ENCODE measurements around the gene DPH3. TPM values are rescaled to one million over a fixed set of nuclear protein-coding genes. Genes with fewer than 3 reads are reported as not detected.

Gene DPH3
- total and polyA plus RNA-seq, 2 of the 8 experiments (the other 6 are each of a cell fraction or from before 2014, with no cell fraction given): 9.8 to 40.1 TPM

GRCh38 chr3:16252243-16252978, 12.3 kb downstream of the DPH3 start:
- CTCF ChIA-PET (ENCODE audit: partially characterized antibody): interaction anchor here (1.5 to 2.8 kb wide), 3 partner anchors 10 to 63 kb away, joined by 6 to 13 read pairs (median 6); no protein-coding TSS in a partner anchor
- Histone ChIP-seq H2AFZ (ENCODE audit: low read length) (no peak overlapping the region), H4K5ac (ENCODE audit: insufficient read length, low read depth, low read length) (no peak overlapping the region), H3K27ac (ENCODE audit: low read depth, low read length) (no peak overlapping the region), H2BK15ac (ENCODE audit: low read length) (no peak overlapping the region), H3K4ac (replicated peaks; ENCODE audit: insufficient read length, low read depth, low read length) (no peak overlapping the region), H3K27me3 (replicated peaks in 1 of 4; ENCODE audit: control insufficient read depth in 3 of 4, extremely low read depth in 1 of 4, insufficient read depth in 3 of 4, low read length in 3 of 4) (no peaks in the 10 kb centered on the region), H2BK120ac (replicated peaks; ENCODE audit: low read depth, low read length) (no peak overlapping the region), H3K9me3 (ENCODE audit: insufficient read depth in 2 of 2, low read depth in 1 of 2, low read length in 1 of 2) (no peaks in the 10 kb centered on the region), H2BK5ac (ENCODE audit: low read depth, low read length) (no peak overlapping the region), H4K20me1 (replicated peaks in 1 of 2; ENCODE audit: control insufficient read depth in 1 of 2, insufficient read depth in 2 of 2, low read length in 2 of 2) (no peaks in the 10 kb centered on the region), H3K23me2 (ENCODE audit: low read depth, low read length) (no peaks in the 10 kb centered on the region), H2AK5ac (ENCODE audit: low read depth, low read length) (no peak overlapping the region), H3K36me3 (ENCODE audit: control insufficient read depth in 2 of 4, insufficient read depth in 4 of 4, low read length in 3 of 4) (no peaks in the 10 kb centered on the region), H4K91ac (replicated peaks; ENCODE audit: insufficient read length, low read length) (no peak overlapping the region), H3K79me1 (ENCODE audit: low read depth, low read length) (no peaks in the 10 kb centered on the region), H3K18ac (ENCODE audit: extremely low read depth, low read length) (no peak overlapping the region), H3K23ac (ENCODE audit: insufficient read length) (no peak overlapping the region), H3K79me2 (ENCODE audit: control insufficient read depth in 1 of 2, insufficient read depth in 2 of 2, low read length in 2 of 2) (no peaks in the 10 kb centered on the region), H4K8ac (ENCODE audit: extremely low read depth, insufficient read depth, low read length) (no peak overlapping the region), H3K4me2 (ENCODE audit: insufficient read depth in 1 of 2, low read depth in 2 of 2, low read length in 2 of 2) (no peak overlapping the region), H3K4me3 (ENCODE audit: extremely low read depth in 1 of 4, insufficient read depth in 2 of 4, low read depth in 3 of 4, low read length in 4 of 4) (no peak overlapping the region), H3K14ac (ENCODE audit: insufficient read length) (no peak overlapping the region), H3K4me1 (replicated peaks in 1 of 4; ENCODE audit: control insufficient read depth in 3 of 4, insufficient read depth in 4 of 4, low read length in 3 of 4) (0 out of 7 replicates have a peak, but pooled peaks cover 0 to 4% (median 0%) of the 10 kb centered on the region in 4 experiments), H2BK20ac (ENCODE audit: low read length) (no peak overlapping the region), H3K9ac (replicated peaks in 1 of 4; ENCODE audit: extremely low read depth in 1 of 4, low read depth in 3 of 4, low read length in 3 of 4) (no peak overlapping the region), H2BK12ac (ENCODE audit: low read depth, low read length) (no peak overlapping the region), H3K56ac (replicated peaks; ENCODE audit: insufficient read length, low read depth, low read length) (no peak overlapping the region)
- TF ChIP-seq CTCF (IDR thresholded peaks at IDR 0.05; ENCODE audit: control extremely low read depth in 1 of 3, insufficient read depth in 1 of 3, low read depth in 1 of 3, low read length in 3 of 3) (no peak), SIN3A (conservative IDR thresholded peaks at IDR 0.05 in 1 of 2, IDR thresholded peaks at IDR 0.05 in 1 of 2; ENCODE audit: low read depth in 1 of 2, low read length in 2 of 2) (no peak)
- POLR2A ChIA-PET (ENCODE audit: partially characterized antibody): no interaction called here
- WGBS, 2 experiments (ENCODE audit: extremely low coverage in 1 of 2, insufficient coverage in 1 of 2, insufficient read length in 1 of 2, insufficient replicate concordance in 2 of 2, low coverage in 1 of 2, low lambda C conversion rate in 2 of 2, missing lambda C conversion rate in 1 of 2): 91% methylated on average over 7 of the region's 7 CpGs; no CpG with 5 or more reads in 1 of the 2 experiments
- FAIRE-seq (no peak), DNase-seq (ENCODE audit: low read depth in 1 of 2, low spot score in 2 of 2) (no peak)
